IMR-90 (cell line): Measurements from ENCODE around the gene ZNF302. TPM values are rescaled to one million over a fixed set of nuclear protein-coding genes. Genes with fewer than 3 reads are reported as not detected.

Experiments used
- ATAC-seq: fragments of 200-7000 bp; cut with Tn5 transposase; 2 replicates; pipeline ENCODE4 v1.9.1; 2020; ENCODE audit warnings: low read depth, mild to moderate bottlenecking, moderate library complexity
- BruUV-seq: library from RNA; stranded (reverse); fragments of 400-500 nt; replicated peaks from 2 replicates; lab custom pipeline; 2021; lab: Mats Ljungman, UMichigan
- CTCF ChIA-PET: fragments of 300-600 bp; formaldehyde crosslinking; extraction: SDS; loops from one replicate; lab custom pipeline; 2021; ENCODE audit warnings: antibody characterized with exemption; lab: Yijun Ruan, JAX
- POLR2A ChIA-PET: fragments of 300-600 bp; sonication (Branson Sonifier 250); formaldehyde crosslinking; loops from one replicate; lab custom pipeline; 2022; ENCODE audit warnings: antibody characterized with exemption; ENCODE audit not compliant: unreplicated experiment; lab: Charles Lee
- DNase-seq: peaks from one replicate; pipeline ENCODE4 v3.0.0; 2013
- H2AFZ ChIP-seq: replicated peaks from 2 replicates; pipeline ENCODE3; 2013; ENCODE audit warnings: low read length, mild to moderate bottlenecking; ENCODE audit not compliant: poor library complexity
- H2AK5ac ChIP-seq: 2 replicates; pipeline ENCODE4 v1.6.1; 2013; ENCODE audit warnings: low read depth, low read length, inconsistent platforms
- H2AK9ac ChIP-seq: replicated peaks from 2 replicates; pipeline ENCODE3; 2013; ENCODE audit warnings: mild to moderate bottlenecking, low read depth, low read length, moderate library complexity; ENCODE audit not compliant: poor library complexity
- H2BK120ac ChIP-seq: 2 replicates; pipeline ENCODE4 v1.6.1; 2013; ENCODE audit warnings: low read depth, low read length, inconsistent platforms
- H2BK15ac ChIP-seq: 3 replicates; pipeline ENCODE4 v1.6.1; 2013; ENCODE audit warnings: low read depth, low read length, inconsistent platforms
- H2BK20ac ChIP-seq: 2 replicates; pipeline ENCODE4 v1.6.1; 2013; ENCODE audit warnings: low read depth, mild to moderate bottlenecking, inconsistent platforms, low read length, moderate library complexity
- H2BK5ac ChIP-seq: 2 replicates; pipeline ENCODE4 v1.6.1; 2013; ENCODE audit warnings: mild to moderate bottlenecking, low read depth, low read length, inconsistent platforms; ENCODE audit not compliant: poor library complexity, severe bottlenecking
- H3K14ac ChIP-seq: replicated peaks from 2 replicates; pipeline ENCODE4 v1.6.1; 2013; ENCODE audit warnings: low read depth, low read length, inconsistent platforms
- H3K18ac ChIP-seq: 2 replicates; pipeline ENCODE4 v1.6.1; 2013; ENCODE audit warnings: low read depth, low read length, control low read depth
- H3K23ac ChIP-seq: 2 replicates; pipeline ENCODE4 v1.6.1; 2013; ENCODE audit warnings: low read depth, low read length, inconsistent platforms
- H3K27ac ChIP-seq: 2 replicates; pipeline ENCODE4 v1.5.1; 2013; ENCODE audit warnings: mild to moderate bottlenecking, control low read depth, low read length; ENCODE audit not compliant: insufficient read depth
- H3K27me3 ChIP-seq: 2 replicates; pipeline ENCODE4 v1.6.1; 2013; ENCODE audit warnings: low read length; ENCODE audit not compliant: control insufficient read depth, insufficient read depth
- H3K36me3 ChIP-seq: 2 replicates; pipeline ENCODE4 v1.6.1; 2013; ENCODE audit warnings: low read length, mixed read lengths; ENCODE audit not compliant: control insufficient read depth, insufficient read depth
- H3K4ac ChIP-seq: 2 replicates; pipeline ENCODE4 v1.6.1; 2013; ENCODE audit warnings: low read depth, low read length, inconsistent platforms
- H3K4me1 ChIP-seq: 2 replicates; pipeline ENCODE4 v1.6.1; 2013; ENCODE audit warnings: low read length, mixed read lengths; ENCODE audit not compliant: control insufficient read depth, insufficient read depth
- H3K4me2 ChIP-seq: 2 replicates; pipeline ENCODE4 v1.6.1; 2013; ENCODE audit warnings: low read depth, mild to moderate bottlenecking, control low read depth, low read length, moderate library complexity
- H3K4me3 ChIP-seq: 2 replicates; pipeline ENCODE4 v1.5.1; 2013; ENCODE audit warnings: low read depth, mild to moderate bottlenecking, control low read depth, low read length, moderate library complexity; ENCODE audit not compliant: insufficient read depth
- H3K56ac ChIP-seq: 2 replicates; pipeline ENCODE4 v1.6.1; 2013; ENCODE audit warnings: low read length, inconsistent platforms; ENCODE audit not compliant: insufficient read depth; ENCODE audit errors: extremely low read depth
- H3K79me1 ChIP-seq, 2 experiments: 2 replicates each; pipeline ENCODE4 v1.6.1; 2013; ENCODE audit warnings: low read length in 2 of 2, inconsistent platforms in 1 of 2, low read depth in 1 of 2
- H3K9ac ChIP-seq: 2 replicates; pipeline ENCODE4 v1.6.1; 2013; ENCODE audit warnings: low read depth, low read length, control low read depth
- H3K9me1 ChIP-seq: 2 replicates; pipeline ENCODE4 v1.6.1; 2013; ENCODE audit warnings: low read length, inconsistent platforms; ENCODE audit not compliant: insufficient read depth
- H3K9me3 ChIP-seq: 2 replicates; pipeline ENCODE4 v1.6.1; 2013; ENCODE audit warnings: low read length; ENCODE audit not compliant: control insufficient read depth, insufficient read depth
- H4K20me1 ChIP-seq: 2 replicates; pipeline ENCODE4 v1.6.1; 2013; ENCODE audit warnings: low read length, inconsistent platforms; ENCODE audit not compliant: insufficient read depth
- H4K5ac ChIP-seq: 2 replicates; pipeline ENCODE4 v1.6.1; 2013; ENCODE audit warnings: mild to moderate bottlenecking, low read depth, low read length, control low read depth
- H4K8ac ChIP-seq, 2 experiments: 2 replicates each; pipeline ENCODE4 v1.6.1; 2013; ENCODE audit warnings: low read depth in 2 of 2, low read length in 2 of 2, control low read depth in 1 of 2, inconsistent platforms in 1 of 2
- H4K91ac ChIP-seq: 2 replicates; pipeline ENCODE4 v1.6.1; 2013; ENCODE audit warnings: low read depth, low read length, inconsistent platforms; ENCODE audit not compliant: insufficient read depth
- BHLHE40 ChIP-seq: fragments of 150-350 bp; IDR thresholded peaks from 2 replicates; pipeline ENCODE4 v1.6.1; 2016; ENCODE audit warnings: mild to moderate bottlenecking, low read depth, low read length
- CEBPB ChIP-seq: IDR thresholded peaks from 2 replicates; pipeline ENCODE4 v1.6.1; 2012; ENCODE audit warnings: low read depth, low read length, improper control_type of control experiment
- FOS ChIP-seq: fragments of 150-350 bp; IDR thresholded peaks from 2 replicates; pipeline ENCODE4 v1.6.1; 2016; ENCODE audit warnings: low read depth, low read length
- MAFK ChIP-seq: IDR thresholded peaks from 2 replicates; pipeline ENCODE4 v1.6.1; 2012; ENCODE audit warnings: low read depth, low read length, improper control_type of control experiment
- MAZ ChIP-seq: IDR thresholded peaks from 2 replicates; pipeline ENCODE4 v1.6.1; 2012; ENCODE audit warnings: low read depth, mild to moderate bottlenecking, low read length, improper control_type of control experiment, moderate library complexity, borderline replicate concordance
- MXI1 ChIP-seq: IDR thresholded peaks from 2 replicates; pipeline ENCODE4 v1.6.1; 2012; ENCODE audit warnings: low read depth, mild to moderate bottlenecking, low read length, moderate library complexity, borderline replicate concordance
- NFE2L2 ChIP-seq: fragments of 150-350 bp; IDR thresholded peaks from 2 replicates; pipeline ENCODE4 v1.6.1; 2016; ENCODE audit warnings: low read depth, mild to moderate bottlenecking, low read length
- POLR2A ChIP-seq: IDR thresholded peaks from 2 replicates; pipeline ENCODE4 v1.6.1; 2012; ENCODE audit warnings: mild to moderate bottlenecking, low read depth, low read length
- RAD21 ChIP-seq: IDR thresholded peaks from 2 replicates; pipeline ENCODE4 v1.6.1; 2012; ENCODE audit warnings: low read length, improper control_type of control experiment
- RCOR1 ChIP-seq: IDR thresholded peaks from 2 replicates; pipeline ENCODE4 v1.6.1; 2012; ENCODE audit warnings: mild to moderate bottlenecking, low read length, improper control_type of control experiment; ENCODE audit not compliant: insufficient replicate concordance
- SMC3 ChIP-seq: fragments of 150-350 bp; IDR thresholded peaks from 2 replicates; pipeline ENCODE4 v1.6.1; 2016; ENCODE audit warnings: low read depth, mild to moderate bottlenecking, antibody characterized with exemption, low read length, moderate library complexity
- WGBS, 2 experiments: methylation state at CpG; one replicate each; pipeline versions ENCODE4 v1.1.5 to v1.1.7; 2013; ENCODE audit warnings: missing lambda C conversion rate in 2 of 2; ENCODE audit not compliant: insufficient read length in 1 of 2; ENCODE audit errors: extremely low coverage in 2 of 2; 5-methylcytosine and 5-hydroxymethylcytosine counted together
- dilution Hi-C: fragments of 300-500 bp; cut with HindIII; formaldehyde crosslinking; loops from one replicate; pipeline ENCODE4 v1.14.3; 2018; ENCODE audit warnings: low sequenced_read_pairs; ENCODE audit not compliant: unreplicated experiment
- in situ Hi-C: fragments of 300-500 bp; cut with MboI; formaldehyde crosslinking; loops from 3 replicates; pipeline ENCODE4 v1.14.3; 2019; ENCODE audit warnings: low sequenced_read_pairs, inconsistent platforms, mixed read lengths
- intact Hi-C: fragments of 100-400 bp; cut with micrococcal nuclease; formaldehyde crosslinking; loops from 2 replicates; pipeline ENCODE4 v1.10.0; 2022
- polyA plus RNA-seq, 3 experiments: library from polyadenylated mRNA; depleted of rRNA; stranded (reverse); fragments of >200 nt; gene quantifications; 2 replicates each; pipeline ENCODE4 v1.2.3, GENCODE V29; 2012; ENCODE audit warnings: low replicate concordance in 1 of 3
- total RNA-seq: library from RNA; depleted of rRNA; stranded (reverse); fragments of >200 nt; gene quantifications from 2 replicates; pipeline ENCODE4 v1.2.3, GENCODE V29; 2012
- TF ChIP-seq, protein P1 (sequence below): fragments of 150-350 bp; IDR thresholded peaks from 2 replicates; pipeline ENCODE4 v1.6.1; 2016; ENCODE audit warnings: low read depth, mild to moderate bottlenecking, low read length, moderate library complexity, borderline replicate concordance
- TF ChIP-seq, protein P2 (sequence below): fragments of 150-350 bp; IDR thresholded peaks from 2 replicates; pipeline ENCODE4 v1.6.1; 2017; ENCODE audit warnings: mild to moderate bottlenecking, antibody characterized with exemption, low read length, low read depth
- TF ChIP-seq, protein P3 (sequence below): conservative IDR thresholded peaks from 2 replicates; pipeline ENCODE4 v1.5.1; 2012; ENCODE audit warnings: mild to moderate bottlenecking, low read depth, low read length, improper control_type of control experiment

ZNF302 gene
- total and polyA plus RNA-seq, 2 of the 4 experiments (the other 2 are of a cell fraction), result 9.1 to 9.5 TPM

DNA sequence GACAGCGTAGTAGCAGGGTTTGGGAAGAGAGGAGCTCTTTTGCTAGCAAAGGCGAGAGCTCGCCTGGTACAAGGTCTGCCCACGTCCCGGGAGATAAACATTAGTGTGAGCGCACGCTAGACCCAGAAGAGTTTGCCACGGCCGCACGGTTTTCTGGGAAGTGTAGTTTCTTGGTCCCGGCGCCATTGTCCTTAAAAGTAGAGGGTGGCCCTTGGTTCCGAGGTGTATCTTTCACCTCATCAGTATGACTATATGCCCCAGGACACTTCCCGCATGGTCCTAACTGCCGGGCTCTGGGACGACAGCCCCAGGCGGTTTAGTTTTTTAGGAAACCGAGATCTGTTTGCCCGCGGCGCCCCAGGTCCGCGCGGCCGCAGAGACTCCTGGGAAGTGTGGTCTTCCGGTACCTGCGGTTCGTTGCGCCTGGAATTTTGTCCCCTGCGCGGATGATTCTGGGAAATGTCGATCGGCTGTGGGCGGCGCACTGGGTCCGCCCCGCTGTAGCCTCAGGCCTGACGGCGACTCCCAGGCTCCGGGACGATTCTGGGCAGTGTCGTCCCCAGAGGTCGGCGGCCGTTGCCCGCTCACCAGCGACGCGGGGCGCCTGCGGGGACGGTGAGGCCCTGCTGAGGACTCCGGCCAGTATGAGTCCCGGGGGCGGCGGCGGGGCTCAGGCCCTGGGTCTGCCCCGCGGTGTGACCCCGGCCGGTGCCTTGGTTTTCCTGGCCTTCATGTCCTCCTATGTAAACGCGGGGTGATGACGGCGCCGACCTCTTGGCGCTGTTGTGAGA lies 56.5 kb downstream of the ZNF302 start, which contains the start of gene ZNF181:
Gene ZNF181, plus strand, starts transcription at position 498 of the 791 bp plus-strand sequence. CDS start 795 bp downstream, outside the sequence.
- Histone ChIP-seq H3K9me1 (peaks cover 4% of the 10 kb centered on the region; the same call in 1 of the 2 replicates), H3K27ac (peak within 1 kb of the TSS; percentile 94), H3K9me3 (peaks cover 2% of the 10 kb centered on the region; the same call in 1 of the 2 replicates), H2AFZ (peak within 1 kb of the TSS; percentile 96), H2AK5ac (peak within 1 kb of the TSS; percentile 20; the same call in 1 of the 2 replicates), H3K4me3 (peak within 1 kb of the TSS; percentile 72), H3K18ac (peak within 1 kb of the TSS; percentile 91), H3K36me3 (peaks cover 9% of the 10 kb centered on the region), H3K9ac (peak within 1 kb of the TSS; percentile 90), H3K4me1 (peaks cover 8% of the 10 kb centered on the region), H2BK5ac (peak within 1 kb of the TSS; percentile 92), H3K27me3 (no peaks in the 10 kb centered on the region), H3K23ac (peak within 1 kb of the TSS; percentile 91), H3K56ac (peak within 1 kb of the TSS; percentile 90), H3K4me2 (peak within 1 kb of the TSS; percentile 87), H2BK20ac (peak within 1 kb of the TSS; percentile 78), H4K5ac (peak within 1 kb of the TSS; percentile 87), H3K4ac (peak within 1 kb of the TSS; percentile 97), H2BK120ac (peak within 1 kb of the TSS; percentile 93), H2BK15ac (no peak within 1 kb of the TSS), H3K14ac (peak within 1 kb of the TSS; percentile 90), H4K20me1 (no peaks in the 10 kb centered on the region), H4K8ac (peak within 1 kb of the TSS; percentile 42 to 99), H3K79me1 (peaks cover 10 to 18% of the 10 kb centered on the region in 2 experiments), H2AK9ac (peak within 1 kb of the TSS; percentile 86), H4K91ac (peak within 1 kb of the TSS; percentile 94)
- WGBS, 2 experiments, result 0% methylated on average over 16 of the region's 67 CpGs; no CpG with 5 or more reads in 1 of the 2 experiments
- ChIA-PET POLR2A (no interaction called here), CTCF (no interaction called here)
- dilution Hi-C loops, result no loop called here
- peak; percentile 86 for DNase-seq
- BruUV-seq, result no TSS peak
- ATAC-seq, result peak; percentile 94
- intact Hi-C loops, result loop anchor here (1.0 kb wide), 2 partner anchors 57 to 193 kb away; partner anchors contain the start of genes SCGB2B2 and ZNF302
- in situ Hi-C loops, result no loop called here
- TF ChIP-seq CEBPB (no peak), MAZ (no peak), FOS (no peak), NFE2L2 (no peak), BHLHE40 (no peak), POLR2A (peak; percentile 81), MXI1 (peak; percentile 65), RAD21 (no peak), SMC3 (no peak), RCOR1 (no peak), MAFK (no peak)
- TF ChIP-seq, protein P1, sequence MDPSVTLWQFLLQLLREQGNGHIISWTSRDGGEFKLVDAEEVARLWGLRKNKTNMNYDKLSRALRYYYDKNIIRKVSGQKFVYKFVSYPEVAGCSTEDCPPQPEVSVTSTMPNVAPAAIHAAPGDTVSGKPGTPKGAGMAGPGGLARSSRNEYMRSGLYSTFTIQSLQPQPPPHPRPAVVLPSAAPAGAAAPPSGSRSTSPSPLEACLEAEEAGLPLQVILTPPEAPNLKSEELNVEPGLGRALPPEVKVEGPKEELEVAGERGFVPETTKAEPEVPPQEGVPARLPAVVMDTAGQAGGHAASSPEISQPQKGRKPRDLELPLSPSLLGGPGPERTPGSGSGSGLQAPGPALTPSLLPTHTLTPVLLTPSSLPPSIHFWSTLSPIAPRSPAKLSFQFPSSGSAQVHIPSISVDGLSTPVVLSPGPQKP, result no peak
- TF ChIP-seq, protein P2, sequence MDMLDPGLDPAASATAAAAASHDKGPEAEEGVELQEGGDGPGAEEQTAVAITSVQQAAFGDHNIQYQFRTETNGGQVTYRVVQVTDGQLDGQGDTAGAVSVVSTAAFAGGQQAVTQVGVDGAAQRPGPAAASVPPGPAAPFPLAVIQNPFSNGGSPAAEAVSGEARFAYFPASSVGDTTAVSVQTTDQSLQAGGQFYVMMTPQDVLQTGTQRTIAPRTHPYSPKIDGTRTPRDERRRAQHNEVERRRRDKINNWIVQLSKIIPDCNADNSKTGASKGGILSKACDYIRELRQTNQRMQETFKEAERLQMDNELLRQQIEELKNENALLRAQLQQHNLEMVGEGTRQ, result peak; percentile 49; the same call in 1 of the 2 replicates
- TF ChIP-seq, protein P3, sequence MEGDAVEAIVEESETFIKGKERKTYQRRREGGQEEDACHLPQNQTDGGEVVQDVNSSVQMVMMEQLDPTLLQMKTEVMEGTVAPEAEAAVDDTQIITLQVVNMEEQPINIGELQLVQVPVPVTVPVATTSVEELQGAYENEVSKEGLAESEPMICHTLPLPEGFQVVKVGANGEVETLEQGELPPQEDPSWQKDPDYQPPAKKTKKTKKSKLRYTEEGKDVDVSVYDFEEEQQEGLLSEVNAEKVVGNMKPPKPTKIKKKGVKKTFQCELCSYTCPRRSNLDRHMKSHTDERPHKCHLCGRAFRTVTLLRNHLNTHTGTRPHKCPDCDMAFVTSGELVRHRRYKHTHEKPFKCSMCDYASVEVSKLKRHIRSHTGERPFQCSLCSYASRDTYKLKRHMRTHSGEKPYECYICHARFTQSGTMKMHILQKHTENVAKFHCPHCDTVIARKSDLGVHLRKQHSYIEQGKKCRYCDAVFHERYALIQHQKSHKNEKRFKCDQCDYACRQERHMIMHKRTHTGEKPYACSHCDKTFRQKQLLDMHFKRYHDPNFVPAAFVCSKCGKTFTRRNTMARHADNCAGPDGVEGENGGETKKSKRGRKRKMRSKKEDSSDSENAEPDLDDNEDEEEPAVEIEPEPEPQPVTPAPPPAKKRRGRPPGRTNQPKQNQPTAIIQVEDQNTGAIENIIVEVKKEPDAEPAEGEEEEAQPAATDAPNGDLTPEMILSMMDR, result no peak
